H9 (cell line): ENCODE data around the gene SEMA5A. TPM values are rescaled to one million over a fixed set of nuclear protein-coding genes. Genes with fewer than 3 reads are reported as not detected.

ENCODE experiments used
- DNase-seq: peaks from one replicate; pipeline ENCODE4 v3.0.0-alpha.2; 2017
- H2AFZ ChIP-seq: one replicate; pipeline ENCODE4 v1.6.1; 2013; ENCODE audit warnings: mild to moderate bottlenecking, low read length, control low read depth, moderate library complexity
- H2AK5ac ChIP-seq: 2 replicates; pipeline ENCODE4 v1.6.1; 2013; ENCODE audit warnings: low read length, control low read depth, mixed read lengths; ENCODE audit not compliant: insufficient read length
- H2BK120ac ChIP-seq: one replicate; pipeline ENCODE4 v1.6.1; 2013; ENCODE audit warnings: low read depth, mild to moderate bottlenecking, low read length, control low read depth, inconsistent platforms; ENCODE audit not compliant: poor library complexity, severe bottlenecking
- H2BK12ac ChIP-seq: 2 replicates; pipeline ENCODE4 v1.6.1; 2013; ENCODE audit warnings: low read length, control low read depth, mixed read lengths, low read depth; ENCODE audit not compliant: insufficient read length
- H2BK15ac ChIP-seq: 2 replicates; pipeline ENCODE4 v1.6.1; 2013; ENCODE audit warnings: low read depth, low read length, control low read depth
- H2BK20ac ChIP-seq: one replicate; pipeline ENCODE4 v1.6.1; 2013; ENCODE audit warnings: low read depth, mild to moderate bottlenecking, low read length, control low read depth, inconsistent platforms; ENCODE audit not compliant: poor library complexity, severe bottlenecking
- H2BK5ac ChIP-seq: 2 replicates; pipeline ENCODE4 v1.6.1; 2013; ENCODE audit warnings: low read length, control low read depth, mixed read lengths; ENCODE audit not compliant: insufficient read length
- H3K14ac ChIP-seq: 2 replicates; pipeline ENCODE4 v1.6.1; 2013; ENCODE audit warnings: low read length, control low read depth; ENCODE audit not compliant: insufficient read depth
- H3K18ac ChIP-seq: 2 replicates; pipeline ENCODE4 v1.6.1; 2013; ENCODE audit warnings: low read depth, mild to moderate bottlenecking, mixed read lengths, low read length, control low read depth; ENCODE audit not compliant: insufficient read length
- H3K23ac ChIP-seq: 2 replicates; pipeline ENCODE4 v1.6.1; 2013; ENCODE audit warnings: low read length, control low read depth, mixed read lengths, low read depth; ENCODE audit not compliant: insufficient read length
- H3K23me2 ChIP-seq: 2 replicates; pipeline ENCODE4 v1.6.1; 2013; ENCODE audit warnings: low read depth, mild to moderate bottlenecking, mixed read lengths, low read length, control low read depth; ENCODE audit not compliant: insufficient read length, poor library complexity, severe bottlenecking
- H3K27ac ChIP-seq: 2 replicates; pipeline ENCODE4 v1.5.1; 2013; ENCODE audit warnings: low read length, control low read depth, mixed read lengths, low read depth; ENCODE audit not compliant: insufficient read length
- H3K27me3 ChIP-seq: 2 replicates; pipeline ENCODE4 v1.6.1; 2013; ENCODE audit warnings: low read length, control low read depth, inconsistent platforms; ENCODE audit not compliant: insufficient read depth
- H3K4ac ChIP-seq: 2 replicates; pipeline ENCODE4 v1.6.1; 2013; ENCODE audit warnings: low read depth, mild to moderate bottlenecking, control low read depth, inconsistent platforms, low read length, moderate library complexity
- H3K4me1 ChIP-seq: 2 replicates; pipeline ENCODE4 v1.6.1; 2013; ENCODE audit warnings: low read length, control low read depth, inconsistent platforms; ENCODE audit not compliant: insufficient read depth
- H3K4me2 ChIP-seq: 2 replicates; pipeline ENCODE4 v1.6.1; 2013; ENCODE audit warnings: low read length, control low read depth, mixed read lengths; ENCODE audit not compliant: insufficient read length, insufficient read depth
- H3K56ac ChIP-seq: 2 replicates; pipeline ENCODE4 v1.6.1; 2013; ENCODE audit warnings: low read depth, mild to moderate bottlenecking, mixed read lengths, low read length, control low read depth; ENCODE audit not compliant: insufficient read length
- H3K79me1 ChIP-seq: 2 replicates; pipeline ENCODE4 v1.6.1; 2013; ENCODE audit warnings: low read depth, mild to moderate bottlenecking, moderate library complexity, low read length, control low read depth, inconsistent platforms; ENCODE audit not compliant: insufficient read depth, poor library complexity, severe bottlenecking
- H3K79me2 ChIP-seq: 2 replicates; pipeline ENCODE4 v1.6.1; 2013; ENCODE audit warnings: low read length, control low read depth, inconsistent platforms; ENCODE audit not compliant: insufficient read depth
- H3K9ac ChIP-seq: 2 replicates; pipeline ENCODE4 v1.6.1; 2013; ENCODE audit warnings: low read length, control low read depth, mixed read lengths; ENCODE audit not compliant: insufficient read length; ENCODE audit errors: extremely low read depth
- H3K9me3 ChIP-seq: one replicate; pipeline ENCODE4 v1.6.1; 2013; ENCODE audit warnings: low read depth, low read length, inconsistent platforms; ENCODE audit not compliant: control insufficient read depth
- H3T11ph ChIP-seq: one replicate; pipeline ENCODE4 v1.6.1; 2013; ENCODE audit warnings: mild to moderate bottlenecking, low read length, control low read depth, inconsistent platforms
- H4K20me1 ChIP-seq: one replicate; pipeline ENCODE4 v1.6.1; 2013; ENCODE audit not compliant: control insufficient read depth, insufficient read length, insufficient read depth
- H4K5ac ChIP-seq: 2 replicates; pipeline ENCODE4 v1.6.1; 2013; ENCODE audit warnings: low read depth, mild to moderate bottlenecking, mixed read lengths, low read length, control low read depth; ENCODE audit not compliant: insufficient read length
- H4K8ac ChIP-seq: replicated peaks from 2 replicates; pipeline ENCODE4 v1.6.1; 2013; ENCODE audit warnings: low read length, control low read depth, mixed read lengths, low read depth; ENCODE audit not compliant: insufficient read length
- H4K91ac ChIP-seq: 2 replicates; pipeline ENCODE4 v1.6.1; 2013; ENCODE audit warnings: low read depth, mild to moderate bottlenecking, moderate library complexity, mixed read lengths, low read length, control low read depth; ENCODE audit not compliant: insufficient read length
- H3K27ac Mint-ChIP-seq, 3 experiments: 2 replicates in 2 of 3; 3 replicates in 1 of 3; pipeline ENCODE4 v1.8.0; 2020 to 2021; ENCODE audit warnings: mixed read lengths in 3 of 3, mild to moderate bottlenecking in 1 of 3, moderate library complexity in 1 of 3
- H3K27me3 Mint-ChIP-seq: 2 replicates; pipeline ENCODE4 v1.8.0; 2021; ENCODE audit warnings: low read depth, mild to moderate bottlenecking, moderate library complexity, mixed read lengths
- H3K36me3 Mint-ChIP-seq, 3 experiments: 2 replicates in 2 of 3; 3 replicates in 1 of 3; pipeline ENCODE4 v1.8.0; 2020 to 2021; ENCODE audit warnings: low read depth in 3 of 3, mixed read lengths in 3 of 3; ENCODE audit not compliant: insufficient read depth in 1 of 3
- H3K4me1 Mint-ChIP-seq, 2 experiments: 2 replicates each; pipeline ENCODE4 v1.8.0; 2020; ENCODE audit warnings: mixed read lengths in 2 of 2
- H3K4me3 Mint-ChIP-seq, 2 experiments: 2 replicates in 1 of 2; 3 replicates in 1 of 2; pipeline ENCODE4 v1.8.0; 2020 to 2021; ENCODE audit warnings: mild to moderate bottlenecking in 2 of 2, mixed read lengths in 2 of 2, moderate library complexity in 1 of 2
- H3K9me3 Mint-ChIP-seq, 2 experiments: 2 replicates in 1 of 2; 3 replicates in 1 of 2; pipeline ENCODE4 v1.8.0; 2020; ENCODE audit warnings: mild to moderate bottlenecking in 2 of 2, mixed read lengths in 2 of 2, moderate library complexity in 1 of 2
- CTCF ChIP-seq: fragments of 200-600 bp; sonication (generic); conservative IDR thresholded peaks from 3 replicates; pipeline ENCODE4 v1.8.0; 2021; ENCODE audit warnings: antibody characterized with exemption, mild to moderate bottlenecking
- WGBS: extraction: QIAGEN DNeasy Blood & Tissue Kit; methylation state at CpG from one replicate; pipeline ENCODE4 v1.1.7; 2013; ENCODE audit warnings: missing lambda C conversion rate, low lambda C conversion rate, mixed read lengths; ENCODE audit not compliant: insufficient read length; ENCODE audit errors: extremely low coverage; 5-methylcytosine and 5-hydroxymethylcytosine counted together
- total RNA-seq: library from RNA; stranded (reverse); gene quantifications from 2 replicates; pipeline ENCODE4 v1.2.1, GENCODE V29; 2021

Gene SEMA5A
- total RNA-seq, 1 experiment from 2014 or later, result 4.3 TPM

- no peak overlapping the region for H2BK15ac ChIP-seq
- H3K79me2 ChIP-seq, result no peaks in the 10 kb centered on the region
- no peak overlapping the region for H3K4ac ChIP-seq
- Mint-ChIP-seq H3K4me3 (no peak overlapping the region), H3K27ac (no peak overlapping the region), H3K36me3 (peaks cover 13 to 29% (median 27%) of the 10 kb centered on the region in 3 experiments), H3K27me3 (no peaks in the 10 kb centered on the region), H3K4me1 (peaks cover 8% of the 10 kb centered on the region in 2 experiments), H3K9me3 (no peaks in the 10 kb centered on the region)
- TF ChIP-seq CTCF, result no peak
- H2BK120ac ChIP-seq, result no peak overlapping the region
- no CpG with 5 or more reads among the region's 4 CpGs for WGBS
- no peak overlapping the region for H4K5ac ChIP-seq
- no peaks in the 10 kb centered on the region for H3K27me3 ChIP-seq
- H3K23ac ChIP-seq, result no peak overlapping the region
- no peak overlapping the region for H3K56ac ChIP-seq
- H3K27ac ChIP-seq, result no peak overlapping the region
- no peak overlapping the region for H3K18ac ChIP-seq
- H3T11ph ChIP-seq, result no peak overlapping the region
- H4K20me1 ChIP-seq, result no peaks in the 10 kb centered on the region
- H3K23me2 ChIP-seq, result peaks cover 8% of the 10 kb centered on the region
- no peak for DNase-seq
- no peak overlapping the region for H4K8ac ChIP-seq
- no peak overlapping the region for H3K14ac ChIP-seq
- no peaks in the 10 kb centered on the region for H3K79me1 ChIP-seq
- no peak overlapping the region for H2AFZ ChIP-seq
- H2BK20ac ChIP-seq, result no peak overlapping the region
- no peak overlapping the region for H3K4me2 ChIP-seq
- 0 out of 2 replicates have a peak, but pooled peaks cover 4% of the 10 kb centered on the region for H3K4me1 ChIP-seq
- H2BK12ac ChIP-seq, result no peak overlapping the region
- no peak overlapping the region for H2AK5ac ChIP-seq
- no peak overlapping the region for H2BK5ac ChIP-seq
- H4K91ac ChIP-seq, result no peak overlapping the region
- no peak overlapping the region for H3K9ac ChIP-seq
- no peaks in the 10 kb centered on the region for H3K9me3 ChIP-seq
These were observed 6.0 kb upstream of the SEMA5A start for GRCh38 chr5:9551567-9552537.
